ENCODE results near the gene SPATS1.

Gene SPATS1

GRCh38 chr6:44333273-44333919 is 9.1 kb upstream of the SPATS1 start:
- Mint-ChIP-seq H3K27me3 (ENCODE audit: low read depth, poor library complexity) (peaks cover 21% of the 10 kb centered on the region), H3K27ac (peak overlapping the region; percentile 53), H3K4me1 (peaks cover 25% of the 10 kb centered on the region), H3K4me3 (no peak overlapping the region), H3K9me3 (no peaks in the 10 kb centered on the region), H3K36me3 (ENCODE audit: low read depth) (no peaks in the 10 kb centered on the region)
- no peak for DNase-seq
- TF ChIP-seq CTCF (IDR thresholded peaks at IDR 0.05) = no peak

GRCh38 chr6:44333942-44334341 is 8.5 kb upstream of the SPATS1 start:
- peak overlapping the region; percentile 53 for H3K27ac Mint-ChIP-seq
- peaks cover 19% of the 10 kb centered on the region for H3K27me3 Mint-ChIP-seq (ENCODE audit: low read depth, poor library complexity)
- H3K36me3 Mint-ChIP-seq (ENCODE audit: low read depth) = no peaks in the 10 kb centered on the region
- DNase-seq = no peak
- peaks cover 26% of the 10 kb centered on the region for H3K4me1 Mint-ChIP-seq
- H3K9me3 Mint-ChIP-seq = no peaks in the 10 kb centered on the region
- no peak for TF ChIP-seq CTCF (IDR thresholded peaks at IDR 0.05)
- no peak overlapping the region for H3K4me3 Mint-ChIP-seq

GRCh38 chr6:44335631-44336030 is 6.8 kb upstream of the SPATS1 start:
- Mint-ChIP-seq H3K27me3 (ENCODE audit: low read depth, poor library complexity) (peaks cover 6% of the 10 kb centered on the region), H3K9me3 (no peaks in the 10 kb centered on the region), H3K4me1 (peaks cover 42% of the 10 kb centered on the region), H3K4me3 (no peak overlapping the region), H3K36me3 (ENCODE audit: low read depth) (no peaks in the 10 kb centered on the region), H3K27ac (no peak overlapping the region)
- no peak for TF ChIP-seq CTCF (IDR thresholded peaks at IDR 0.05)
- DNase-seq = no peak

- H3K36me3 Mint-ChIP-seq (ENCODE audit: low read depth) = no peaks in the 10 kb centered on the region
- H3K27ac Mint-ChIP-seq = no peak overlapping the region
- H3K9me3 Mint-ChIP-seq = no peaks in the 10 kb centered on the region
- peak; percentile 70 for DNase-seq
- peak; percentile 76 for TF ChIP-seq CTCF (IDR thresholded peaks at IDR 0.05)
- no peak overlapping the region for H3K4me3 Mint-ChIP-seq
- peaks cover 53% of the 10 kb centered on the region for H3K4me1 Mint-ChIP-seq
- H3K27me3 Mint-ChIP-seq (ENCODE audit: low read depth, poor library complexity) = peaks cover 14% of the 10 kb centered on the region
These were observed 4.0 kb upstream of the SPATS1 start for GRCh38 chr6:44338228-44339122.

- Mint-ChIP-seq H3K4me1 (peaks cover 61% of the 10 kb centered on the region), H3K4me3 (no peak overlapping the region), H3K27me3 (ENCODE audit: low read depth, poor library complexity) (peaks cover 18% of the 10 kb centered on the region), H3K36me3 (ENCODE audit: low read depth) (no peaks in the 10 kb centered on the region), H3K27ac (no peak overlapping the region), H3K9me3 (no peaks in the 10 kb centered on the region)
- no peak for TF ChIP-seq CTCF (IDR thresholded peaks at IDR 0.05)
- no peak for DNase-seq
These were observed 3.1 kb upstream of the SPATS1 start for GRCh38 chr6:44339301-44339700.

Measured in nephron progenitor cell (in vitro differentiated cells).